Measurements from ENCODE around the gene NRP2.

- TF ChIP-seq CTCF (conservative IDR thresholded peaks at IDR 0.05; ENCODE audit: low read length), result no peak
- 0 out of 2 replicates have a peak, but pooled peaks have one; percentile 6 for TF ChIP-seq EZH2phosphoT487 (IDR thresholded peaks at IDR 0.05; ENCODE audit: borderline replicate concordance, low read depth, low read length)
Observed at GRCh38 chr2:205686783-205687640, 4.7 kb downstream of the NRP2 start.
